Caco-2 (cell line): ENCODE measurements around the gene CPO. TPM values are rescaled to one million over a fixed set of nuclear protein-coding genes. Genes with fewer than 3 reads are reported as not detected.

Experiments
- BruUV-seq: library from RNA; stranded (reverse); fragments of 400-500 nt; replicated peaks from 2 replicates; lab custom pipeline; 2021; lab: Mats Ljungman, UMichigan
- CTCF ChIA-PET: fragments of 300-600 bp; sonication (Branson Sonifier 250); formaldehyde crosslinking; loops from one replicate; lab custom pipeline; 2022; ENCODE audit warnings: antibody characterized with exemption; lab: Charles Lee
- POLR2A ChIA-PET: fragments of 300-600 bp; sonication (Branson Sonifier 250); formaldehyde crosslinking; loops from one replicate; lab custom pipeline; 2022; ENCODE audit warnings: antibody characterized with exemption; lab: Charles Lee
- DNase-seq, 2 experiments: peaks; one replicate each; pipeline versions ENCODE4 v3.0.0 to v3.0.0-alpha.2; 2020 to 2022
- H3K27me3 ChIP-seq: replicated peaks from 2 replicates; pipeline ENCODE4 v1.6.0; 2011; ENCODE audit warnings: low read length; ENCODE audit not compliant: control insufficient read depth, insufficient read depth
- H3K36me3 ChIP-seq: 2 replicates; pipeline ENCODE4 v1.5.1; 2011; ENCODE audit warnings: low read length; ENCODE audit not compliant: control insufficient read depth, insufficient read depth
- H3K4me1 ChIP-seq: fragments of 250-450 bp; sonication (Bioruptor Pico); 2 replicates; pipeline ENCODE4 v1.5.1; 2020; ENCODE audit warnings: mild to moderate bottlenecking
- H3K4me3 ChIP-seq: 2 replicates; pipeline ENCODE4 v1.5.1; 2011; ENCODE audit warnings: low read depth, mild to moderate bottlenecking, control low read depth, low read length
- H3K9me3 ChIP-seq: fragments of 250-450 bp; sonication (Bioruptor Pico); 2 replicates; pipeline ENCODE4 v1.5.1; 2020; ENCODE audit warnings: mild to moderate bottlenecking, moderate library complexity
- H3K27ac Mint-ChIP-seq: one replicate; pipeline ENCODE4 v1.8.0; 2022; ENCODE audit warnings: mixed read lengths; ENCODE audit not compliant: unreplicated experiment
- H3K27me3 Mint-ChIP-seq: one replicate; pipeline ENCODE4 v1.8.0; 2022; ENCODE audit warnings: mixed read lengths; ENCODE audit not compliant: insufficient read depth, unreplicated experiment
- H3K36me3 Mint-ChIP-seq: one replicate; pipeline ENCODE4 v1.8.0; 2022; ENCODE audit warnings: mild to moderate bottlenecking, mixed read lengths; ENCODE audit not compliant: insufficient read depth, unreplicated experiment
- H3K4me1 Mint-ChIP-seq: one replicate; pipeline ENCODE4 v1.8.0; 2022; ENCODE audit warnings: low read depth, mixed read lengths; ENCODE audit not compliant: unreplicated experiment
- H3K4me3 Mint-ChIP-seq: one replicate; pipeline ENCODE4 v1.8.0; 2022; ENCODE audit warnings: mild to moderate bottlenecking, moderate library complexity, mixed read lengths; ENCODE audit not compliant: unreplicated experiment
- H3K9me3 Mint-ChIP-seq: one replicate; pipeline ENCODE4 v1.8.0; 2022; ENCODE audit warnings: mixed read lengths; ENCODE audit not compliant: unreplicated experiment
- intact Hi-C: fragments of 100-400 bp; cut with micrococcal nuclease; formaldehyde crosslinking; loops from one replicate; pipeline ENCODE4 v1.10.0; 2022; ENCODE audit not compliant: unreplicated experiment
- total RNA-seq: library from RNA; stranded (reverse); gene quantifications from 2 replicates; pipeline ENCODE4 v1.2.3, GENCODE V29; 2022
- TF ChIP-seq, protein P1 (sequence below), 2 experiments: fragments of 200-600 bp in 1 of 2; IDR thresholded peaks; 1 replicate in 1 of 2; 2 replicates in 1 of 2; pipeline versions ENCODE4 v1.5.1 to v1.8.0; 2011 to 2022; ENCODE audit warnings: antibody characterized with exemption in 1 of 2, control low read depth in 1 of 2, inconsistent platforms in 1 of 2, low read depth in 1 of 2, low read length in 1 of 2, mild to moderate bottlenecking in 1 of 2, moderate library complexity in 1 of 2; ENCODE audit not compliant: insufficient read depth in 1 of 2, severe bottlenecking in 1 of 2, unreplicated experiment in 1 of 2

Gene CPO
- total RNA-seq, 1 experiment from 2014 or later, result not detected

DNA sequence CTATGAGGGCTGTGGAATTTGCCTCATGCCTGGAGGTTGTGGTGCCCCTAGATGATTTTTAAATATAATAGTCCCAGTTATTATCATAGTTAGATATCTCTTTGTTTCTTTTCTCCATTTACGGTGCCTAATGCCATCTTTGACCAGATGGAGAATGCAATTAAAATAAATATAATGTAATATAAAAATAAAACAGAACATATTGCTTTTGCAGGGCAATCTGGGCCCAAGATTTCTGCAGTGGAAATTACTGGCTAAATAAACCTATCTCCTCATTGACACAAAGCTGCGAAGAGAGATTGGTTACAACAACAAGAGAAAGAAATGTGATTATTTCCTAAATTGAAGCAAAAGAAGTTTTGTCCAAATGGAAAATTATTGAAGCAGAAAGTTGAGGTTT is 51.8 kb downstream of the CPO start:
- intact Hi-C loops, result no loop called here
- Mint-ChIP-seq H3K27ac (no peak overlapping the region), H3K9me3 (no peaks in the 10 kb centered on the region), H3K27me3 (peaks cover 13% of the 10 kb centered on the region), H3K36me3 (no peaks in the 10 kb centered on the region), H3K4me3 (no peak overlapping the region), H3K4me1 (no peaks in the 10 kb centered on the region)
- ChIA-PET CTCF (interaction anchor here (1.2 kb wide), 1 partner anchor 190 kb away, joined by 4 read pairs; no protein-coding TSS in a partner anchor), POLR2A (no interaction called here)
- Histone ChIP-seq H3K4me1 (no peaks in the 10 kb centered on the region), H3K36me3 (no peaks in the 10 kb centered on the region), H3K4me3 (no peak overlapping the region), H3K9me3 (no peaks in the 10 kb centered on the region), H3K27me3 (no peaks in the 10 kb centered on the region)
- TF ChIP-seq, protein P1, sequence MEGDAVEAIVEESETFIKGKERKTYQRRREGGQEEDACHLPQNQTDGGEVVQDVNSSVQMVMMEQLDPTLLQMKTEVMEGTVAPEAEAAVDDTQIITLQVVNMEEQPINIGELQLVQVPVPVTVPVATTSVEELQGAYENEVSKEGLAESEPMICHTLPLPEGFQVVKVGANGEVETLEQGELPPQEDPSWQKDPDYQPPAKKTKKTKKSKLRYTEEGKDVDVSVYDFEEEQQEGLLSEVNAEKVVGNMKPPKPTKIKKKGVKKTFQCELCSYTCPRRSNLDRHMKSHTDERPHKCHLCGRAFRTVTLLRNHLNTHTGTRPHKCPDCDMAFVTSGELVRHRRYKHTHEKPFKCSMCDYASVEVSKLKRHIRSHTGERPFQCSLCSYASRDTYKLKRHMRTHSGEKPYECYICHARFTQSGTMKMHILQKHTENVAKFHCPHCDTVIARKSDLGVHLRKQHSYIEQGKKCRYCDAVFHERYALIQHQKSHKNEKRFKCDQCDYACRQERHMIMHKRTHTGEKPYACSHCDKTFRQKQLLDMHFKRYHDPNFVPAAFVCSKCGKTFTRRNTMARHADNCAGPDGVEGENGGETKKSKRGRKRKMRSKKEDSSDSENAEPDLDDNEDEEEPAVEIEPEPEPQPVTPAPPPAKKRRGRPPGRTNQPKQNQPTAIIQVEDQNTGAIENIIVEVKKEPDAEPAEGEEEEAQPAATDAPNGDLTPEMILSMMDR (IDR thresholded peaks at IDR 0.05; ENCODE audit: insufficient read depth in 1 of 2, low read depth in 1 of 2, low read length in 1 of 2, severe bottlenecking in 1 of 2, unreplicated experiment in 1 of 2), result no peak
- DNase-seq, result no peak
- no TSS peak for BruUV-seq

DNA sequence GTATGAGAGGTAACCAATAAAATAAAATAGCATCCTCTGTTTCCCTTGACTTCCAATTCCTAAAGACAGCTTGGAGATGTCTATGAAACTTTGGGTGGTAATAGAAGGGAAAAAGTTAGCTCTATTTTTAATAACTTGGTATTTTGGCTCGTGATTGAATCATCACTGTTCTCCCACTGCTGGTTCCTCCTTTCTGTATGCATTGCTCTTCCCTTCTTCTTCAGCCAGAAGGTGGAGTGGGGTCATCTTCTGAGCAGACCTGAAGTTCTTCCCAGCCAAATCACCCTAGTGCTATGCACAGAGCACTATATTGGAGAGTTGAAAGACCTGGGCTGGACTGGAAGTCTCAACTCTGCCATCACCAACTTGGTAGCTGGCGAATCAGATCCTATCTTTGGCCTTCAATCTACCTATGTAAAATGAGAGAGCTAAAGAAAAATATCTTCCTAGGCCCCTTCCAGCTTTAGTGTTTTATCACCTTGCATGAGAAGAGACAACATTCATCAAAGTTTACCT is 54.1 kb downstream of the CPO start:
- H3K27ac Mint-ChIP-seq, result no peak overlapping the region
- POLR2A ChIA-PET, result no interaction called here
- H3K36me3 ChIP-seq, result no peaks in the 10 kb centered on the region
- intact Hi-C loops, result no loop called here
- no peaks in the 10 kb centered on the region for H3K4me1 Mint-ChIP-seq
- no peaks in the 10 kb centered on the region for H3K4me1 ChIP-seq
- no TSS peak for BruUV-seq
- H3K27me3 ChIP-seq, result no peaks in the 10 kb centered on the region
- CTCF ChIA-PET, result no interaction called here
- H3K9me3 Mint-ChIP-seq, result peaks cover 15% of the 10 kb centered on the region
- TF ChIP-seq, protein P1 (IDR thresholded peaks at IDR 0.05; ENCODE audit: insufficient read depth in 1 of 2, low read depth in 1 of 2, low read length in 1 of 2, severe bottlenecking in 1 of 2, unreplicated experiment in 1 of 2), result no peak
- H3K27me3 Mint-ChIP-seq, result peaks cover 10% of the 10 kb centered on the region
- no peaks in the 10 kb centered on the region for H3K36me3 Mint-ChIP-seq
- H3K9me3 ChIP-seq, result no peaks in the 10 kb centered on the region
- no peak overlapping the region for H3K4me3 ChIP-seq
- DNase-seq, result no peak
- no peak overlapping the region for H3K4me3 Mint-ChIP-seq

DNA sequence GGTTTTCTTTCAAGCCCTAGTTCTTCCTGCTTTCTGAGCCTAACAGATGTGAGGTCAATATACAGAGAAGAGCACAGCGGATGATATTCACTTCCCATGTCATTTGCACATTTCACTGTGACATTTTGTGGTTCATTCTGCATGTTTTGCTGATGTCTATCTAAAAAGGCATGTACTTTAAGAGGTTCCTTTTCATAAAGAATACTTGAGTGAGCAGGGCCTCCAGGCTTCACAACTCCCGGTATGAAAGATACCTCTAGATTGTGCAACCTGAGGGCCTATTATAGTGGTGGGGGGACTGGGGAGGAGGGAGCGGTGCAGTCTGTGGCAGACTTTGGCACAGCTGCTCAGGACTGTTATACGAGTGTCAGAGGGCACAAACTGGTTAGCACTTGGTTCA is 54.6 kb downstream of the CPO start:
- no peaks in the 10 kb centered on the region for H3K36me3 ChIP-seq
- CTCF ChIA-PET, result no interaction called here
- H3K4me3 Mint-ChIP-seq, result no peak overlapping the region
- peaks cover 15% of the 10 kb centered on the region for H3K9me3 Mint-ChIP-seq
- intact Hi-C loops, result no loop called here
- no TSS peak for BruUV-seq
- POLR2A ChIA-PET, result no interaction called here
- no peaks in the 10 kb centered on the region for H3K4me1 ChIP-seq
- H3K27me3 ChIP-seq, result no peaks in the 10 kb centered on the region
- H3K27ac Mint-ChIP-seq, result no peak overlapping the region
- H3K9me3 ChIP-seq, result no peaks in the 10 kb centered on the region
- TF ChIP-seq, protein P1 (IDR thresholded peaks at IDR 0.05; ENCODE audit: insufficient read depth in 1 of 2, low read depth in 1 of 2, low read length in 1 of 2, severe bottlenecking in 1 of 2, unreplicated experiment in 1 of 2), result no peak
- no peaks in the 10 kb centered on the region for H3K4me1 Mint-ChIP-seq
- no peak overlapping the region for H3K4me3 ChIP-seq
- no peaks in the 10 kb centered on the region for H3K36me3 Mint-ChIP-seq
- no peak for DNase-seq
- H3K27me3 Mint-ChIP-seq, result peaks cover 10% of the 10 kb centered on the region
